ENCODE data around the gene HHATL. TPM values are rescaled to one million over a fixed set of nuclear protein-coding genes. Genes with fewer than 3 reads are reported as not detected.

Gene HHATL
- total RNA-seq, 1 experiment from 2014 or later, result not detected

DNA sequence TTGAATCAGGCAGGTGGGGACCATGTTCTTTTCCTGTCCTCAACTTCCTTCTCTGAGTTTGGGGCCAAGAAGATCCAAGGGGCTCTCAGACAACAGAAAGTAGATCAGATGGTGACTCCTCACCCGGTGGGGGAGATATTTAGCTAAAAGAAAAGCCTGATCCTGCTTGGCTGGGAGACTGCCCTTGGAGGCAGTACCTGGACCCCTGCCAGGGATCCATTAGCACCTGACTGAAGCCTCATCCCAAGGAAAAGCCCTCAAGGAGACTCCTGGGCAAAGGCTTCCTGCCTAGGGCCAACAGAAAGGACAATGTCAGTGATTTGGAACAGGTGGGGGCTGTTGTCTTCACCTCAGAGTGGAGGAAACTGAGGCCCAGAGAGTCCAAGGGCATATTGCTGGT lies 33.5 kb upstream of the HHATL start:
- Histone ChIP-seq H3K4me3 (ENCODE audit: low read depth, low read length, poor library complexity, severe bottlenecking) (no peak overlapping the region), H3K27me3 (replicated peaks; ENCODE audit: insufficient read depth, low read depth, low read length, poor library complexity) (no peaks in the 10 kb centered on the region), H3K36me3 (ENCODE audit: insufficient read depth, low read length, poor library complexity, severe bottlenecking) (no peaks in the 10 kb centered on the region), H3K9me3 (ENCODE audit: low read depth, low read length, poor library complexity, severe bottlenecking) (no peaks in the 10 kb centered on the region), H3K27ac (ENCODE audit: low read depth, low read length, poor library complexity, severe bottlenecking) (no peak overlapping the region), H3K4me1 (ENCODE audit: insufficient read depth, low read length, poor library complexity, severe bottlenecking) (no peaks in the 10 kb centered on the region)
- intact Hi-C loops (cut with micrococcal nuclease; ENCODE audit: unreplicated experiment), result no loop called here
- ChIA-PET CTCF (no interaction called here), POLR2A (ENCODE audit: low non-redundant PET) (no interaction called here)
- BruUV-seq (replicated peaks), result no TSS peak
- no peak for DNase-seq (ENCODE audit: low spot score)
- TF ChIP-seq, protein P1, sequence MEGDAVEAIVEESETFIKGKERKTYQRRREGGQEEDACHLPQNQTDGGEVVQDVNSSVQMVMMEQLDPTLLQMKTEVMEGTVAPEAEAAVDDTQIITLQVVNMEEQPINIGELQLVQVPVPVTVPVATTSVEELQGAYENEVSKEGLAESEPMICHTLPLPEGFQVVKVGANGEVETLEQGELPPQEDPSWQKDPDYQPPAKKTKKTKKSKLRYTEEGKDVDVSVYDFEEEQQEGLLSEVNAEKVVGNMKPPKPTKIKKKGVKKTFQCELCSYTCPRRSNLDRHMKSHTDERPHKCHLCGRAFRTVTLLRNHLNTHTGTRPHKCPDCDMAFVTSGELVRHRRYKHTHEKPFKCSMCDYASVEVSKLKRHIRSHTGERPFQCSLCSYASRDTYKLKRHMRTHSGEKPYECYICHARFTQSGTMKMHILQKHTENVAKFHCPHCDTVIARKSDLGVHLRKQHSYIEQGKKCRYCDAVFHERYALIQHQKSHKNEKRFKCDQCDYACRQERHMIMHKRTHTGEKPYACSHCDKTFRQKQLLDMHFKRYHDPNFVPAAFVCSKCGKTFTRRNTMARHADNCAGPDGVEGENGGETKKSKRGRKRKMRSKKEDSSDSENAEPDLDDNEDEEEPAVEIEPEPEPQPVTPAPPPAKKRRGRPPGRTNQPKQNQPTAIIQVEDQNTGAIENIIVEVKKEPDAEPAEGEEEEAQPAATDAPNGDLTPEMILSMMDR (conservative IDR thresholded peaks at IDR 0.05; ENCODE audit: low read depth, low read length), result no peak
- TF ChIP-seq EZH2 (IDR thresholded peaks at IDR 0.05; ENCODE audit: borderline replicate concordance, low read depth, low read length, poor library complexity, severe bottlenecking), result no peak

DNA sequence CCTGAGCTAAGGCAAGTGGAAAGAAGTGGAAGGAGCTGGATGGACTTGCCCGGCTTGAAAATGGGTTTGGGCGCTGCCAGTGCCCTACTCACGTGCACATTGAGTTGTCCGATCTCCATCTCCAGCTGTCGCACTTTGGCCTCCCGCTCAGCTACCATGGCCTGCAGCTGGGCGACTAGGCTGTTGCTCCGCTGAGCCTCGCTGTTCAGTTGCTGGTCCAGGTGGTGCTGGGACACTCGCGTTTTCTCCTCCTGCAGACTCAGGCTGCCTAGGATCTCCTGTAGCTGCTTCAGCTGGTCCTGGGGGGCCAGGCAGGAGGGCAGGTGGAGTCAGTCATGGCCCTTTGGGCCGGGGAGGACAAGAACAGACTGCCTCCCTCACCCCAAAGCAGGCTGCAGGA lies 33.0 kb upstream of the HHATL start:
- CTCF ChIA-PET, result no interaction called here
- H3K4me1 ChIP-seq (ENCODE audit: insufficient read depth, low read length, poor library complexity, severe bottlenecking), result no peaks in the 10 kb centered on the region
- DNase-seq (ENCODE audit: low spot score), result no peak
- no peaks in the 10 kb centered on the region for H3K36me3 ChIP-seq (ENCODE audit: insufficient read depth, low read length, poor library complexity, severe bottlenecking)
- POLR2A ChIA-PET (ENCODE audit: low non-redundant PET), result no interaction called here
- no peak for TF ChIP-seq EZH2 (IDR thresholded peaks at IDR 0.05; ENCODE audit: borderline replicate concordance, low read depth, low read length, poor library complexity, severe bottlenecking)
- TF ChIP-seq, protein P1 (conservative IDR thresholded peaks at IDR 0.05; ENCODE audit: low read depth, low read length), result no peak
- no TSS peak for BruUV-seq (replicated peaks)
- no peak overlapping the region for H3K27ac ChIP-seq (ENCODE audit: low read depth, low read length, poor library complexity, severe bottlenecking)
- H3K4me3 ChIP-seq (ENCODE audit: low read depth, low read length, poor library complexity, severe bottlenecking), result no peak overlapping the region
- no peaks in the 10 kb centered on the region for H3K27me3 ChIP-seq (replicated peaks; ENCODE audit: insufficient read depth, low read depth, low read length, poor library complexity)
- H3K9me3 ChIP-seq (ENCODE audit: low read depth, low read length, poor library complexity, severe bottlenecking), result no peaks in the 10 kb centered on the region
- intact Hi-C loops (cut with micrococcal nuclease; ENCODE audit: unreplicated experiment), result no loop called here

DNA sequence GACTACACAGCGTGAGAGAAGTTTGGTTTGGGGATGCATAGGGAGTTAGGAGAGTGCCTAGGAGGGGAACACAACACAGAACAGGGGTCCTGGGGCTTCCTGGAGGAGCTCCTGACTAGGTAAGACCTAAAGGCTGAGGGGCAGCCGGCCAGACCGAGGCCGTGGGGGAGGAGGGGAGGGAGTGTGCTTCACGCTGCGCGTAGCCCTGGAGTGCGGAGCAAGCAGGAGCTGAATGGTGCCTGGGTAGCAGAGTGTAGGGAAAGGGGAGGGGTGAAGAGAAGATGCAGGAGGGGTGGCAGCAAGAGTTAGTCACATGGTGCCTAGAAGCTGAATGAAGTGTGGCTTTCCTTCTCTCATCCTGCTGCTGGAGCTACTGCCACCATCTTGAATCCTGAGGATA lies 32.4 kb upstream of the HHATL start:
- no peaks in the 10 kb centered on the region for H3K9me3 ChIP-seq (ENCODE audit: low read depth, low read length, poor library complexity, severe bottlenecking)
- CTCF ChIA-PET, result no interaction called here
- POLR2A ChIA-PET (ENCODE audit: low non-redundant PET), result no interaction called here
- intact Hi-C loops (cut with micrococcal nuclease; ENCODE audit: unreplicated experiment), result no loop called here
- BruUV-seq (replicated peaks), result no TSS peak
- TF ChIP-seq, protein P1 (conservative IDR thresholded peaks at IDR 0.05; ENCODE audit: low read depth, low read length), result no peak
- no peak for TF ChIP-seq EZH2 (IDR thresholded peaks at IDR 0.05; ENCODE audit: borderline replicate concordance, low read depth, low read length, poor library complexity, severe bottlenecking)
- H3K4me3 ChIP-seq (ENCODE audit: low read depth, low read length, poor library complexity, severe bottlenecking), result no peak overlapping the region
- no peak overlapping the region for H3K27ac ChIP-seq (ENCODE audit: low read depth, low read length, poor library complexity, severe bottlenecking)
- H3K27me3 ChIP-seq (replicated peaks; ENCODE audit: insufficient read depth, low read depth, low read length, poor library complexity), result no peaks in the 10 kb centered on the region
- no peaks in the 10 kb centered on the region for H3K36me3 ChIP-seq (ENCODE audit: insufficient read depth, low read length, poor library complexity, severe bottlenecking)
- DNase-seq (ENCODE audit: low spot score), result no peak
- no peaks in the 10 kb centered on the region for H3K4me1 ChIP-seq (ENCODE audit: insufficient read depth, low read length, poor library complexity, severe bottlenecking)
